ENCODE results near the gene SFXN2.
A peak's percentile ranks its signal among the peaks of the same experiment; 100 is the strongest.
"Not testable (repeated sequence)": the region's sequence is repeated elsewhere in the genome, so short reads cannot be mapped to it uniquely, and the experiment has no call there.

Gene SFXN2

GRCh38 chr10:102738692-102739121, 24.3 kb downstream of the SFXN2 start:
- DNase-seq = no peak
- intact Hi-C loops (cut with DNase I) = loop anchor here (10.0 kb wide), 3 partner anchors 106 to 506 kb away; partner anchors contain the start of gene RPEL1

GRCh38 chr10:102740229-102740628, 25.8 kb downstream of the SFXN2 start:
- intact Hi-C loops (cut with DNase I) = no loop called here
- no peak for DNase-seq

- intact Hi-C loops (cut with DNase I) = no loop called here
- no peak for DNase-seq
Measured at GRCh38 chr10:102741726-102742237, 27.3 kb downstream of the SFXN2 start.

- DNase-seq; intact Hi-C loops (cut with DNase I): not testable (repeated sequence)
Measured at GRCh38 chr10:102742313-102742712, 27.9 kb downstream of the SFXN2 start.

- intact Hi-C loops (cut with DNase I) = no loop called here
- no peak for DNase-seq
Measured at GRCh38 chr10:102743078-102743587, 28.7 kb downstream of the SFXN2 start.

- DNase-seq = peak; percentile 92 to 99 (median 98)
- intact Hi-C loops (cut with DNase I) = no loop called here
Measured at GRCh38 chr10:102743588-102744373, 29.3 kb downstream of the SFXN2 start, which contains the start of gene WBP1L. Gene WBP1L, plus strand, starts transcription at chr10:102743948. Its CDS starts 106 bp downstream, at chr10:102744054.

GRCh38 chr10:102744374-102745051, 30.1 kb downstream of the SFXN2 start:
- DNase-seq = peak in 36 of 42 donors; percentile 3 to 78 (median 38)
- intact Hi-C loops (cut with DNase I) = no loop called here

- DNase-seq = no peak
- intact Hi-C loops (cut with DNase I) = no loop called here
Measured at GRCh38 chr10:102745157-102745556, 30.7 kb downstream of the SFXN2 start.

GRCh38 chr10:102752266-102752930, 38.0 kb downstream of the SFXN2 start:
- DNase-seq = no peak

GRCh38 chr10:102752934-102753664, 38.7 kb downstream of the SFXN2 start:
- DNase-seq = peak in 1 of 42 donors; percentile 31
- intact Hi-C loops (cut with DNase I) = no loop called here

More at GRCh38 chr10:102752266-102752930, 38.0 kb downstream of the SFXN2 start:
- intact Hi-C loops (cut with DNase I) = no loop called here

GRCh38 chr10:102753718-102754117, 39.3 kb downstream of the SFXN2 start:
- DNase-seq = no peak
- intact Hi-C loops (cut with DNase I) = no loop called here

GRCh38 chr10:102757323-102757722, 42.9 kb downstream of the SFXN2 start:
- intact Hi-C loops (cut with DNase I) = no loop called here
- no peak for DNase-seq

- no peak for DNase-seq
- intact Hi-C loops (cut with DNase I) = no loop called here
Measured at GRCh38 chr10:102758240-102758932, 44.0 kb downstream of the SFXN2 start.

GRCh38 chr10:102758933-102759262, 44.5 kb downstream of the SFXN2 start:
- DNase-seq; intact Hi-C loops (cut with DNase I): not testable (repeated sequence)

GRCh38 chr10:102759497-102760210, 45.2 kb downstream of the SFXN2 start:
- intact Hi-C loops (cut with DNase I) = no loop called here
- no peak for DNase-seq

- intact Hi-C loops (cut with DNase I) = no loop called here
- DNase-seq = no peak
Measured at GRCh38 chr10:102761981-102762380, 47.5 kb downstream of the SFXN2 start.

GRCh38 chr10:102762401-102763015, 48.1 kb downstream of the SFXN2 start:
- no peak for DNase-seq
- intact Hi-C loops (cut with DNase I) = no loop called here
